Activated T-helper 1 cell treated with anti-CD3 and anti-CD28 coated beads, Interleukin-12 subunit alpha, Interleukin-12 subunit beta, Interleukin-2, Interleukin-4 antibody, amounts not matched to agents 30 ng/mL and 10 ng/mL and 1 ng/mL, durations not matched to agents 14 hours and 24 hours and 36 hours (primary cell): ENCODE results near the gene LENG1. TPM values are rescaled to one million over a fixed set of nuclear protein-coding genes. Genes with fewer than 3 reads are reported as not detected.
"Not testable (repeated sequence)": the region's sequence is repeated elsewhere in the genome, so short reads cannot be mapped to it uniquely, and the experiment has no call there.

Experiments used
- DNase-seq: peaks from one replicate; pipeline ENCODE4 v3.0.0; 2021; ENCODE audit warnings: low spot score
- H3K27ac Mint-ChIP-seq: one replicate; pipeline ENCODE4 v1.8.0; 2021; ENCODE audit warnings: mild to moderate bottlenecking, mixed read lengths
- H3K27me3 Mint-ChIP-seq: one replicate; pipeline ENCODE4 v1.8.0; 2022; ENCODE audit warnings: mild to moderate bottlenecking, moderate library complexity, mixed read lengths; ENCODE audit not compliant: insufficient read depth
- H3K36me3 Mint-ChIP-seq: one replicate; pipeline ENCODE4 v1.8.0; 2021; ENCODE audit warnings: low read depth, mixed read lengths
- H3K4me1 Mint-ChIP-seq: one replicate; pipeline ENCODE4 v1.8.0; 2021; ENCODE audit warnings: low read depth, mixed read lengths
- H3K4me3 Mint-ChIP-seq: one replicate; pipeline ENCODE4 v1.8.0; 2021; ENCODE audit warnings: mild to moderate bottlenecking, moderate library complexity, mixed read lengths
- H3K9me3 Mint-ChIP-seq: one replicate; pipeline ENCODE4 v1.8.0; 2021; ENCODE audit warnings: mixed read lengths
- intact Hi-C: fragments of 100-400 bp; cut with micrococcal nuclease; formaldehyde crosslinking; loops from one replicate; pipeline ENCODE4 v1.15.1; 2024
- total RNA-seq: library from RNA; stranded (reverse); gene quantifications from 2 replicates; pipeline ENCODE4 v1.2.3, GENCODE V29; 2022

LENG1 gene
- total RNA-seq, 1 donor from 2014 or later: 5.8 TPM

DNA sequence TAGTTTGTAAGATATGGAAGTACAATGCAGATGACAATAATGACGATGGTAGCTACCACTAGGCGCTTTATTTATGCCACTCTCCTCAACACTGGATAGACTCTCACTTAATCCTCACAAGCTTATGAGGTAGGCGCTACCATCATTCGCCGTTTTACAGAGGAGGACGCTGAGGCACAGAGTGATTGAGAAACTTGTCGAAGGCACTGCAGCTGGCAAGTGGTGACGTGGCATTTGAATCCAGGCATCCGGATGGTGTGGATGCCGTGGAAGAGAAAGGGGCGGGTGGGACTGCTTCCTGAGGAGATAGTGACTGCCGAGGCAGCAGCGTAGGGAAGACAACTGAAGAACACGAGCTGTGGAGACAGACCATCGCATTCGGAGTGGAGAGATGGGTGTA is 39.9 kb upstream of the LENG1 start:
- Mint-ChIP-seq H3K4me3 (peak overlapping the region; percentile 95), H3K27ac (peak overlapping the region; percentile 62), H3K9me3 (no peaks in the 10 kb centered on the region), H3K27me3 (no peaks in the 10 kb centered on the region), H3K36me3 (peaks cover 49% of the 10 kb centered on the region), H3K4me1 (peaks cover 37% of the 10 kb centered on the region)
- DNase-seq: no peak
- intact Hi-C loops: no loop called here

- Mint-ChIP-seq H3K4me3 (no peak overlapping the region), H3K27ac (no peak overlapping the region), H3K36me3 (peaks cover 40% of the 10 kb centered on the region), H3K9me3 (no peaks in the 10 kb centered on the region), H3K4me1 (peaks cover 20% of the 10 kb centered on the region), H3K27me3 (no peaks in the 10 kb centered on the region)
- DNase-seq: no peak
- intact Hi-C loops: no loop called here
Measured at GRCh38 chr19:54197121-54197520, 37.6 kb upstream of the LENG1 start.

GRCh38 chr19:54196536-54196935 is 37.0 kb upstream of the LENG1 start:
- Mint-ChIP-seq H3K27me3 (no peaks in the 10 kb centered on the region), H3K9me3 (no peaks in the 10 kb centered on the region), H3K4me1 (peaks cover 20% of the 10 kb centered on the region), H3K4me3 (no peak overlapping the region), H3K36me3 (peaks cover 37% of the 10 kb centered on the region), H3K27ac (no peak overlapping the region)
- DNase-seq: no peak
- intact Hi-C loops: no loop called here

DNA sequence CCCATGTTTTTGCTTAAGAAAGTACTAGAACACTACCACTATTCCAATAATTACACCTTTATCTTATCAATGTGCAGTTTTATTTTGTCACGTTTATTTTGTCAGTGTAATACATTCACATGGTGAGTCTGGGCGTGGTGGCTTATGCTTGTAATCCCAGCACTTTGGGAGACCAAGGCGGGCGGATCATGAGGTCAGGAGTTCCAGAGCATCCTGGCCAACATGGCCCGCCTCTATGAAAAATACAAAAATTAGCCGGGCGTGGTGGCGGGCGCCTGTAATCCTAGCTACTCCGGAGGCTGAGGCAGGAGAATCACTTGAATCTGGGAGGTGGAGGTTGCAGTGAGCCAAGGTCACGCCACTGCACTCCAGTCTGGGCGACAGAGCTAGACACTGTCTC is 34.9 kb upstream of the LENG1 start:
- intact Hi-C loops: loop anchor here (5.0 kb wide), 1 partner anchor 327 kb away; the partner anchor contains the start of gene MYADM
- H3K27ac Mint-ChIP-seq, DNase-seq, H3K9me3 Mint-ChIP-seq, H3K27me3 Mint-ChIP-seq, H3K4me3 Mint-ChIP-seq: not testable (repeated sequence)
- Mint-ChIP-seq H3K4me1 (peaks cover 17% of the 10 kb centered on the region), H3K36me3 (peaks cover 31% of the 10 kb centered on the region)

- H3K9me3 Mint-ChIP-seq: no peaks in the 10 kb centered on the region
- H3K27me3 Mint-ChIP-seq: no peaks in the 10 kb centered on the region
- peak overlapping the region; percentile 66 for H3K4me3 Mint-ChIP-seq
- no peak overlapping the region for H3K27ac Mint-ChIP-seq
- peaks cover 18% of the 10 kb centered on the region for H3K4me1 Mint-ChIP-seq
- H3K36me3 Mint-ChIP-seq: peaks cover 31% of the 10 kb centered on the region
- intact Hi-C loops: loop anchor here (5.0 kb wide), 1 partner anchor 326 kb away; the partner anchor contains the start of gene MYADM
- no peak for DNase-seq
Measured at GRCh38 chr19:54193011-54193410, 33.5 kb upstream of the LENG1 start.

GRCh38 chr19:54191811-54192453 is 32.4 kb upstream of the LENG1 start:
- intact Hi-C loops: loop anchor here (5.0 kb wide), 1 partner anchor 325 kb away; the partner anchor contains the start of gene MYADM
- DNase-seq: no peak
- peaks cover 29% of the 10 kb centered on the region for H3K4me1 Mint-ChIP-seq
- no peaks in the 10 kb centered on the region for H3K27me3 Mint-ChIP-seq
- H3K27ac Mint-ChIP-seq: peak overlapping the region; percentile 83
- H3K9me3 Mint-ChIP-seq: no peaks in the 10 kb centered on the region
- peak overlapping the region; percentile 94 for H3K4me3 Mint-ChIP-seq
- peaks cover 32% of the 10 kb centered on the region for H3K36me3 Mint-ChIP-seq

- Mint-ChIP-seq H3K36me3 (peaks cover 39% of the 10 kb centered on the region), H3K4me3 (peak within 1 kb of the TSS; percentile 94), H3K27me3 (no peaks in the 10 kb centered on the region), H3K27ac (peak within 1 kb of the TSS; percentile 100), H3K9me3 (no peaks in the 10 kb centered on the region), H3K4me1 (peaks cover 31% of the 10 kb centered on the region)
- intact Hi-C loops: loop anchor here (5.0 kb wide), 1 partner anchor 324 kb away; the partner anchor contains the start of gene MYADM
- peak; percentile 85 for DNase-seq
Measured at GRCh38 chr19:54191011-54191810, 31.7 kb upstream of the LENG1 start, which contains the start of gene TSEN34. Gene TSEN34, plus strand, starts transcription at chr19:54191308. Its CDS starts 57 bp downstream, at chr19:54191365.

DNA sequence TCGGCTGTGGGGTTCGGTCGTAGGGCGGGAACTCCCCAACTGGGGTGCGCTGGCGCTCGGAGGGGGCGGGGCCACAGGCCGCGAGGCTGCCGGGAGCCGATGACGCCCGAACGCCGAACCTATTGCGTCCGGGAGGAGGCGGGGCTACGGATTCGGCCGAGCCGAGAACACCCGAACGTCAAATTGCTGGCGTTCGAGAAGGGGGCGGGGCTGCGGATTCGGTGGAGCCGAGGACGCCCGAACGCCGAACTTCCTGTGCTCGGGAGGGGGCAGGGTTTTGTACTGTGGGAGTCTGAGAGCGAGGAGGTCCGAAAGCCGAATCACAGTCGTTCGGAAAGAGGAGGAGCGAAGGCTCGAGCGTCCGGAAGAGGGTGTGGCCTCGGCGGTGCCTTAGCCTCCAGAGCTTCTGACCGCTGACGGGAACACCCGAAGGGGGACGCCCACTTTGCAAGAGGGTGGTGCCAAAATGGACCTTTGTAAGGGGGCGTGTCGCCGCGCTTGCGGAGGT is 31.0 kb upstream of the LENG1 start:
- intact Hi-C loops: loop anchor here (1.0 to 5.0 kb wide), 12 partner anchors 10 to 1464 kb away; partner anchors contain the start of genes CNOT3, FIZ1, LENG1 and LENG8
- H3K27me3 Mint-ChIP-seq: no peaks in the 10 kb centered on the region
- peaks cover 37% of the 10 kb centered on the region for H3K36me3 Mint-ChIP-seq
- peaks cover 31% of the 10 kb centered on the region for H3K4me1 Mint-ChIP-seq
- peak overlapping the region; percentile 100 for H3K27ac Mint-ChIP-seq
- peak overlapping the region; percentile 94 for H3K4me3 Mint-ChIP-seq
- H3K9me3 Mint-ChIP-seq: no peaks in the 10 kb centered on the region
- peak; percentile 100 for DNase-seq

GRCh38 chr19:54189735-54190502 is 30.4 kb upstream of the LENG1 start:
- H3K27me3 Mint-ChIP-seq: no peaks in the 10 kb centered on the region
- DNase-seq: peak; percentile 100
- peak overlapping the region; percentile 94 for H3K4me3 Mint-ChIP-seq
- peaks cover 36% of the 10 kb centered on the region for H3K36me3 Mint-ChIP-seq
- intact Hi-C loops: loop anchor here (1.0 to 5.0 kb wide), 14 partner anchors 10 to 1464 kb away; partner anchors contain the start of genes CNOT3, FIZ1, LENG1 and LENG8
- peaks cover 31% of the 10 kb centered on the region for H3K4me1 Mint-ChIP-seq
- no peaks in the 10 kb centered on the region for H3K9me3 Mint-ChIP-seq
- H3K27ac Mint-ChIP-seq: peak overlapping the region; percentile 100

DNA sequence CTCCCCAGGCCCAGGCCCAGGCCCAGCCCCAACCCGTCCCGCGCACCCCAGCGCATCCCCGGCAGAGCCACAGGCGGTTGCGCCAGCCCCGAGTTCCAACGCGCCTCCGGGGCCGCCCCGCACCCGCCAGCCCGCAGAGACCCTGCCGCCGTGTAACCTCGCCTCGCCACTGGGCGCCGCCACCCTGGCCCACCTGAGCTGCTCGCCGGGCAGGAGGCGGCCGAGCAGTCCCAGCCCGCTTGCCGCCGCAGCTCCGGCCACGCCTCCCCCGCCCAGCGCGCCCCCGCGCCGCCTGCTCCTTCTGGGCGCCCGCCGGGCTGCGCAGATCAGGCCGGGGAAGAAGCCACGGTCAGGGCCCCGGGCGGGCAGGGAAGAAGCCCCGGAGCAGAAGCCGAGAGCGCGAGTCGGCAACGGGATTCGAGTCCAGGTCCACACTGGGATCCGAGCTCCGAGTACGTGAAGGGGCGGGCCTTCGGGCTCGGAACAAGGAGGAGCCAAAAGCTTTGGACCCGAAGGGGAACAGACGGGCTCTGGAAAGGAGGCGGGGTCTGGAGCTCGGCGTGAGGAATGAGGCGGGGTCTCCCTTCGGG is 29.7 kb upstream of the LENG1 start, which contains the start of gene MBOAT7:
TSS of gene MBOAT7 (minus strand) at position 436 of the 590 bp plus-strand sequence. CDS start 1,072 bp downstream, outside the sequence.
- Mint-ChIP-seq H3K27ac (peak within 1 kb of the TSS; percentile 100), H3K9me3 (no peaks in the 10 kb centered on the region), H3K4me3 (peak within 1 kb of the TSS; percentile 97), H3K4me1 (peaks cover 31% of the 10 kb centered on the region), H3K36me3 (peaks cover 34% of the 10 kb centered on the region), H3K27me3 (no peaks in the 10 kb centered on the region)
- intact Hi-C loops: loop anchor here (1.0 kb wide), 2 partner anchors 21 to 928 kb away; partner anchors contain the start of gene PPP1R12C
- DNase-seq: no peak

GRCh38 chr19:54188215-54188871 is 28.8 kb upstream of the LENG1 start:
- Mint-ChIP-seq H3K36me3 (peaks cover 32% of the 10 kb centered on the region), H3K27ac (peak overlapping the region; percentile 93), H3K27me3 (no peaks in the 10 kb centered on the region), H3K9me3 (no peaks in the 10 kb centered on the region), H3K4me1 (peaks cover 31% of the 10 kb centered on the region), H3K4me3 (peak overlapping the region; percentile 97)
- DNase-seq: peak; percentile 39
- intact Hi-C loops: loop anchor here (1.0 kb wide), 1 partner anchor 43 kb away; no protein-coding TSS in a partner anchor
